GF-D8 (cell line): ENCODE data around the gene GTF2F2.

Experiments
- DNase-seq: peaks from one replicate; lab custom pipeline; 2025; lab: John Stamatoyannopoulos, UW

GTF2F2 gene

DNA sequence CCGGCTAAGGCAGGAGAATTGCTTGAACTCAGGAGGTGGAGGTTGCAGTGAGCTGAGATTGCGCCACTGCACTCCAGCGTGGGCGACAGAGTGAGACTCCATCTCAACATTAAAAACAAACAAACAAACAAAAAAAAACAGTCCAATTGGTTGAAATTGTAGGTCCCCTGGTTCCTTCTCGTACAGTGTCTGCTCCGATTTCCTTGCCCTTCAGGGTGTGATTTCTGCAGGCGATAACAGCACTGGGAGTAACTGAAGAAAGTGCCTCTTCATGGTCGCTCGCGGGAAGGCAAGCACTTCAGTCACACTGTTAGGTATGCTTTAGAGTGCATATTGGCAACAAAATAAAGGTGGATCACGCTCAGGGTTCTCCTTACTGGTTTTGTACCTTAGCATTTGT is 181.0 kb downstream of the GTF2F2 start:
- DNase-seq = no peak

DNA sequence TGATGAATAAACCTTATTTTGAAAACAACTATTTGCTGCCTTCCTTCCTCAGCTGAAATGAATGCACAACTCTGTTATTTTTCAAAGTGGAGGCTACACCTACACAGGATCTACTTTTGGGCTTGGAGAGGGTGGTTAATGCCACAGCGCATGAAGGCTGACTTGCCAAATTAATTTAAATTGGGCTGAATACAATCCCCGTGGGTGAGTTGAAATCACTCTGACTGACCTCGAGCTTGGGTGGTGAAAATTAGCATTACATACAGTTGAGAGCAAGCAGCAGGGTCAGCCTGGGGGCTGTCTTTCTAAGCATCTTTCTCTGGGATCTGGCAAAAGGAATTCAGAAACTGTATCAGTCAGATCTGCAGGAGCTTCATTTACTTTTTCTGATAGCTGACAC is 182.2 kb downstream of the GTF2F2 start:
- no peak for DNase-seq

DNA sequence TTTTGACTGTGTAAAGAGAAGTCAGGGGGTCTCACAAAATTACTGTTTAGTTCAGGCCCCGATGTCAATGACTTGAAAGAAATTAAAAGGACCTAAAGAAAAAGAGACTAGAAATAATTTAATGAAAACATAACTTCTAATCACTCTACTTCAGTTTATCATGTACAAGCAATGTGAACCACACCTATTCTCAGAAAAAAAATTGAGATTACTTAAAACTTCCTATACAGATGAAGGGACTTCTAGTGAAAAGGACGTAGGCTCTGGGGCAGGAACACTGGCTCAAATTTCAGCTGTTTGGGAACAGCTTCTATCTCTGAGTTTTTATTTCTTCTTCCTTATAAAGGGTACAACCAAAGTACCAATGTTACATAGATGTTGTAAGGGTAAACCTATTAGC is 182.7 kb downstream of the GTF2F2 start:
- no peak for DNase-seq

DNA sequence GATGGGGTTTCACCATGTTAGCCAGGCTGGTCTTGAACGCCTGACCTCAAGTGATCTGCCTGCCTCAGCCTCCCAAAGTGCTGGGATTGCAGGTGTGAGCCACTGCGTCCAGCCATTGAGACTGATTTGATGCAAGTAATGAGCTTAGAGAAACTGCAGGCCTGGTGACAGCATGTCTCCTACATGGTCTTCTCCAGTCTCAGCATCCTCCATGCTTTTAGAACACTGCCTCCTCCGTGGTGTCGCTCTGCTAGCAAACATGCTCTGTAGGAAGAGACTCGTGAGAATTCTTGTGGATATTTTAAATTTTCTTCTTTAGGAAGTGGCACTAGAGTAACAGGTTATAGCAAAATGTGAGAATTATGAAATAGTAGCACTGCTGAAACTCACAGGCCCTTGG is 183.6 kb downstream of the GTF2F2 start:
- DNase-seq = no peak

DNA sequence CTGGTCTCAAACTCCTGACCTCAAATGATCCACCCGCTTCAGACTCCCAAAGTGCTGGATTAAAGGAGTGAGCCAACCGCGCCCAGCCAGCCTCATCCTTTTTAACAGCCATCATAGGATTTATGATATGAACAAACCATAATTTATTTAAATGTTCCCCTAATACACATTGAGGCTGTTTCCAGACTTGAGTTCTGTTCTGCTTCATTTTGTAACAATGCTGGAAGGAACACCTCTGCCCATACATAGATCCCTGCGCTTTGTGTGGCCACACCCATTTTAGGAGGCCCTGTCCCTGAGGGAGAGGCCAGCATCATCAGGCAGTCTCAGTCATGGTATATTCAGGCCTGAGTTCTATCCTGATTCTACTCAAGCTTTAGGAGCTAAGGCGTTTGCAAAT is 184.8 kb downstream of the GTF2F2 start:
- DNase-seq = no peak

DNA sequence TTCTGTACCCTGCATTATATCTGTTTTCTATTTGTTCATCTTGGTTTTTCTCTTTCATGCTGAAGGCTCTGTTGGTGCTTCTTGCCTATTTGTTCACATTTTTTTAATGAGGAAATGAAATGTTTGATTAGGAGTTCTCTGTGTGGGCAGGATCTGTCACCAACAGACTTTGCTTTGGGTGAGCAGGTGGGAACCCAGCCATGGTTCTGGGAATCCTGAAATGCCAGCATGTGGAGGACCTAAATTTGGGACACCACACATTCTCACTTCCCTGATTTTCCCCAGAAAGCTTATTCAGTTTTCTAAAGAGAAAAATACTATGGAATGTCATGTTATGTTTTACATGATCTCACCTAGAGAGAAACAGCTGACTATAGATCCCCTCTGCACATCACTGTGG is 186.7 kb downstream of the GTF2F2 start:
- no peak for DNase-seq

DNA sequence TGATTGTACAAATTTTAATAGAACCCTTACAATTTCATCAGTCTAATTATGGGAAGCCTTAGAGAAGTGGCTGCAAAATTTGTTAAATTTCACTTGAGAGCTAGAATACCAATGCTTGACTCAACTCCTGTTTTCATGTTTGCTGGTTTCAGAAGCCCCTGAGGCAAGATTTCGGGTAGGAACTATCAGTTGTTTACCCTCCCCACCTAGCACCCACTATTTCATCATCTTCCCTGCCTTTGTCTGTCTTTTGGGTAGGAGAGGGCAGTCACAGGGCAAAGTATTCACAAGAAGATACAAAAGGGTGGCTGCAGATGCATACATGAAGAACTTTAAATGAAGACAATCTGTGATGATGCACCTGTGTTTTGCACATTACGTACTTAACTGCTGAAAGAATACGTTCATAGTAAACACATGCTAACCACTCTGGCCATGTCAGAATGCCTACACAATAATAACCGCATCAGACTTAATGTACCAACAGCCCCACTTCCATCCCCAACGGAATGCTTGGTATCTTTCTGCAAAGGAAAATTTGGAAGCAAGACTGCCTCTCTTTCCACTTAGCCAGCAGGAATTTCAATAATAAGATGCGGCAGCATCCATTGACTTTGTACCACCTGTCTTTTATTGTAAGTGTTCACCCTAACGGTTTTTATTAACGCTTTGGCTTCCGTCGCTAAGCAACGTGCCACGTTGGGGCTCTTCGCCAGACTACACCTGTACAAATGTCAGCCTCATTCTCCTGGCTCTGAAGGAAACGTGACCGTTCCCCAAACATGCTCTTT is 190.2 kb downstream of the GTF2F2 start:
- DNase-seq = no peak

DNA sequence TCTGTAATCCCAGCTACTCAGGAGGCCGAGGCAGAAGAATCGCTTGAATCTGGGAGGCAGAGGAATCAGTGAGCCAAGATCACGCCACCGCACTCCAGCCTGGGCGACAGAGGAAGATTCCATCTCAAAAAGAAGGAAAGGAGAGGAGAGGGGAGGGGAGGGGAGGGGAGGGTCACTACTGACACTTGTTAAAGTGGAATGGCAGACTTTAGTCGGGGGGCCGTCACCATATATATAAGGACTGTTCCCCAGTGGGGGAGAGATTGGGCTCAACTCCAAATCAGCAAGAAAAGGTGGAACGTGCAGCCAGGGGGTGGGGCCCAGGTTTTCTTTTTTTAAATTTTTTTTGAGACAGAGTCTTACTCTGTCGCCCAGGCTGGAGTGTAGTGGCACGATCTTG is 194.5 kb downstream of the GTF2F2 start:
- DNase-seq = no peak

DNA sequence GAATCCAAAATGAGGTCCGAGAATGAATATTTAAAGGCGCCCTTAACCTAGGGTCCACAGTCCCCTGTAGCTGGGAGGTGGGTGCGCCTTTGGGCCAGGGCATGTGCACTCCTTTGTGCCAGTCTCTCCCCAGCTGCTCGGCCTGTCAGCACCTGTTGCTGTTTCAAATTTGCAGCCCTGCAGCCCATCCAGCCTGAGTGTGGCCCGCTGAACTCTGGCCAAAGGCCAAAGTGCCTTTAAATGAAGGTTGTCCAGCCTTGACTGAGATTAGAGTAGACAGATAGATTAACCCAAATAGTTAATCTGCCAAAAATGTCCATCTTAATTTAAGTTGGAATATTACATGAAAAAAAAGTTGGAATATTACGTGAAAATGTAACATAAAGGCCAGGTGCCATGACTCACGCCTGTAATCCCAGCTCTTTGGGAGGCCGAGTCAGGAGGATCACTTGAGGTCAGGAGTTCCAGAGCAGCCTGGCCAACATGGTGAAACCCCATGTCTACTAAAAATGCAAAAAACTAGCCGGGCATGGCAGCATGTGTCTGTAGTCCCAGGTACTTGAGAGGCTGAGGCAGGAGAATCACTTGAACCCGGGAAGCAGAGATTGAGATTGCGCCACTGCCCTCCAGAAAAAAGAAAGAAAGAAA is 195.3 kb downstream of the GTF2F2 start:
- no peak for DNase-seq

DNA sequence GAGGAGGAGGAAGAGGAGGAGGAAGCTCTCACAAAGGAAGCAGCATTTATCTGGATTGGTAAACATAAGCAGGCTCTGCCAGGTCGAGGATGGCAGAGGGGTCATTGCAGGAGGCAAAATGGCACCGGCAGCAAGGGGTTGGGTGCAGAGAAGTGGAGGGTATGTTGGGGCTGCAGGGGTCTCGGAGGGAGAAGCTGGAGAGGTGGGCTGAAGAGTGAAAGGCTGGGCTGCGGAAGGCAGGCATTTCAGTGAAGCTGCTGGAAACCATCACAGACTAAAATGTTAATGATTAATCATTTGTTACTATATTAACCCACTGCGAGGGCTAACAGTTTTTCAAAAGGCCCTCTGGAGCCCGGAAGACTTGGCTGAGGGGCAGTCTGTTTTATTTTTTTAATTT is 196.0 kb downstream of the GTF2F2 start:
- no peak for DNase-seq

DNA sequence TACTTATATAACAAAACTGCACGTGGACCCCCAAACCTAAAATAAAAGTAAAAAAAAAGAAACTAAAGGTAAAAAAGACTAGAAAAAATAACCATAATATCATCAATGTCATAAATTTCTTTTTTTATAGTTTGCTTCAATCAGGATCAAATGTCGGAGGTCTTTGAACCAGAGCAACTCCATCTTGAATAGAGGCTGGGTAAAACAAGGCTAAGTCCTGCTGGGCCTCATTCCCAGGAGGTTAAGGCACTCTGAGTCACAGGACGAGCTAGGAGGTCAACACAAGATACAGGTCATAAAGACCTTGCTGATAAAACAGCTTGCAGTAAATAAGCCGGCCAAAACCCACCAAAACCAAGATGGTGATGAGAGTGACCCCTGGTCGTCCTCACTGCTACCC is 196.7 kb downstream of the GTF2F2 start:
- no peak for DNase-seq

DNA sequence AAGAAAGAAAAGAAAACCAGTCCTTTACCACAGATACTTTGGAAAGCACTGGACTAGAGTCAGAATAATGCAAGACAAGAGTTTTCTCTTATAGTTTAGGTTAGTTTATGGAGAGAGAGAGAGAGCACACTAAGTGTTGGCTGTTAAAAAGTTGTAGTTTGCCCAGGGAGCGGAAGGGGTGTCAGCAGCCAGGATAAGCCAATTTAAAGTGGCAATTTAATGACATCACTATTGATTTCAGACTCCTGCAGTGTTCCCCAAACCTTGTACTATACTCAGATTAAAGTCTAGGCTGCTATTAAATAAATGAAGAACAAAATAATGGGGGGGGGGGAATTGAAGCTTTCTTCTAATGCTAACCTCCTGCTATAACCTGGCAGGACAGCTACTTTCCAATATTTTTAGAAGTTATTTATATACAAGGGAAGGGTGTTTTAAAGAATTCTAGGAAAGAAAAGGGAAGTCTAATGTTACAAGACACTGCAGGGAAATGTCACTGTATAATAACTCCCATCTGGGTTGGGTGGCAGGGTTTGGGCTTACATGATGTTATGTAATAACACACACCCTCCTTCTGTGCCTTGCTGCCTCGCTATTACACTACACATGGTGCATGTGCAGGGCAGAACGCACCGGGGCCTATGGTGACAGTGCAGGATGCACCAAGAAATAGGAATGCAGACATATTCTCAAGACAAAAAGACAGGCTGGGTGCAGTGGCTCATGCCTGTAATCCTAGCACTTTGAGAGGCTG is 200.7 kb downstream of the GTF2F2 start:
- DNase-seq = peak; percentile 97

DNA sequence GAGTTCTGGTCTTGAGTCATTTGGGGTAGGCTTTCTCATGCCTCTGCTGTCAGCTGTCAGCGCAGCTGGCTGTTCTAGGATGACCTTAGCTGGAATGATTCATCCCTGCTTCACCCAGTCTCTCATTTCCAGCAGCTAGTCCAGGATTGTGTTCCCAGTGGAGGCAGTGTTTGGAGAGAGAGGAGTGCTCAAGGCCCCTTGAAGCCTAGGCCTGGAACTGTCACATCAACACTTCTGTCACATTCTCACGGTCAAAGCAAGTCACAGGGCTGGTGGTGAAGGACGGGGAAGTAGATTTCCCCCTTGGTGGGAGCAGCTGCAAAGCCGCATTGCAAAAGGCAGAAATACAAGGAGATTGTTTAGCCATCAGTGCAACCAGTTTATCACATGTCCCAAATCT is 205.5 kb downstream of the GTF2F2 start:
- DNase-seq = peak; percentile 21

DNA sequence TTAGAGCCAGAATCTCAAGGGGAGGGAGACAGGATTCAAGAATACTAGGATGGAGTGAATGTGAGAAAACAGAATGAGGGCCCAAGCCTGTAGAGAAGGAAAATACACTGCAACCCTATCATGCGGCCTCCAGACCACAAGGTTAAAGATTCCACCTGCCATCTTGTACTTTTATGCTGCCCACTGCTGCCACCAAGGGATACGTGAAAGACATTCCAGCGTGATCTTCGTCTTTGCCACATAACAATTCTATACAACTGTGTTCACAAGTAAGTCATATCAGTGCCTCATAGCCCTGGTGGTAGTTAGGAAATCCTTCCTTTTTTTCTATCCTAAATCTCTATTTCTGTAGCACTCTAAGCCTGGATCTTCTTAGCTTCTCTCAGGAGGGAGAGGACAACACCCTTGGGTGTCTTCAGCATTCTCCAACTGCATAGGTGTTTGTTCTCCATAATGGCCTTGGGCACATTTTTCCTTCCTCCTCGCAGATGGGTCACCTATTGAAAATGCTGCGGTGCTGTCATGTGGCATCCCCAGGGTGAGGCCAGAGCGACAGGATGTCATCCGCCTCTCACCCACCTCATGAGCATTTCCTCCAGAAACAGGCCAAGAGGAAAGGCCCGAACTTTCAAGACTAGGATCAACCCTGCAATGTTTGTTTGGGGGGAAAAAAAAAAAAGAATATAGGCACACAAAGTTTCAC is 207.1 kb downstream of the GTF2F2 start:
- no peak for DNase-seq

DNA sequence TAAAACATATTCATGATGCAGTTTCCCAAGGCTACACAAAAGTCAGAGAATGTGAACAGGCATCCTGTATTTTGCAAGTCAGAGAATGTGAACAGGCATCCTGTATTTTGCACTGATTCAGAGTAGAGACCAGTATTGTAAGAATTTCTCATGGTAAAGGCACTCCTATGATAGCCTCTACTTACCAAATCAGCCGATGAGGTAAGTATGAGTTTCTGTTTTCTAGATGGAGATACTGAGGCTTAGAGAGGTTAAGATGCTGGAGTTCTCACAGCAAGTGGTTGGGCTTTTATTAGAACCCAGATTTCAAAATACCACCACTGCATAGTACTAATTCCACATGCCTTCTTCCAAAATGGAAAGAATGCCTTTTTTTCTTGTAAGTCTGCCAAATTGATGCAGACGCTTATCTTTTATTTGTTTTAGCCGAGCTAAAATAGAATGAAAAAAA is 208.4 kb downstream of the GTF2F2 start:
- no peak for DNase-seq

DNA sequence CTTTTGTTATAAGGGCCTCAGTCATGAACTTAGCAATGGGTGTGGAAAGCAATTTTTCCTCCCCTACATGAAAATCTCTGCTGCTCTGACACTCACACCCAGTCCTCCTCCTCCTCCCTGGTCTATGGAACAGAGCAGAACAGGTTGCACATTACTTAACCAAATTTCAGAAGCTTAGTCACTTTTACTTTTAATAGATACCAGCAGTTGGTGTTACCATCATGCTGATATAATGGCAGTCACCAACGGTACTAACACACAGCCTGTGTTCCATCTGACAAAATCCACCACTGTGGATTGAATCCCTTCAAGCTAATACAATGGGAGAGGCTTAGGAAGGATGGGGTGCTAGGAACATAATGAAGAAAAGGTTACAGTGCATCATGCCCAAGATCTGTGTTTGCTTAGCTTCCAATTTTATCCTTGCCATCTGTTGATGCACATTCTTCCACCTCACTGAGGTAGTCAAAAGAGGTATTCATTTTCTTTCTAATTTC is 210.9 kb downstream of the GTF2F2 start:
- DNase-seq = peak; percentile 5

DNA sequence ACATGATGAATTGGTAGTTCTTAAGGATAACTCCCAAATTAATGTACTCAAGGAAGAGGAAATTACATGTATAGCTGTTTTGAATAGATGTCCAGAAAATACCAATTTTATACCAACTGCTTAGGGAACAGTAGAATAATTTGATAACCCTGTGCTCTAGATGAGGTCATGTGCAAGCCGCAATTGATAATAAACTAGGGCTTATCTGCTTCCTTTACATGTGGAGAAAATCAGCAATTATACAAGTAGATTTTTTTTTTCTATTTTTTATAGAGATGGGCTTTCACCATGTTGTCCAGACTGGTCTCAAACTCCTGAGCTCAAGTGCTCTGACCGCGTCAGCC is 211.4 kb downstream of the GTF2F2 start:
- no peak for DNase-seq

DNA sequence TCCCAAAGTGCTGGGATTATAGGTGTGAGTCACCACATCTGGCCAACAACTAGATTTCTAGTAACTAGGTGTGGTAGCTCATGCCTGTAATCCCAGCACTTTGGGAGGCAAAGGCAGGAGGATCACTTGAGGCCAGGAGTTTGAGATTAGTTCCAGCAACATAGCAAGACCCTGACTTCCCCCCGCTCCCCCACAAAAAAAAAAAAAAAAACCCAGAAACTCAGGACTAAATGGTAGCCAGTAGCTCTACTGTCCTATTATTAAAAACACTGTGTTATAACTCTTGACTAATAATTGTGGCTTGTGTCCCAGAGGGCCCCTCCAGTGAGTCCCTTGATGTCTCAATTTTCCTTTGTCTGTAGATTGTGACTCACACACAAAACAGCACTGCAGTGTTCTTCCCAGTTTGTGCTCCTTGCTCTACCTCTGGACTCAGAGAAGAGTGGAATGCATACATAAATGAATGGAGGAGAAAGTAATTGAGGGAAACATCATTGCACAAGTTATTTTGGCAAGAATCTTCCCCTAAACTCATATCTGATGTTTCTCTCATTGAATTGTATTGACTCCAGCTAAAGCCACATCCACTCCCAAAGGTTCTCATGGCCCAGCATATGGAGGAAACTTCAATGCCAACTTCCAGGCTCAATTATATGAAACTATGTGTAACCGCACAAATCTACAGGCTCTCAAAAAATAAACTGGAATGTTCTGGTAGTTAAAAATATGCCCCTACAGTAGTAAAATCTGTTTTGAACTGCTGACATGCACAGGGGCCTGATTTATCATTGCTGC is 211.9 kb downstream of the GTF2F2 start:
- DNase-seq = no peak

DNA sequence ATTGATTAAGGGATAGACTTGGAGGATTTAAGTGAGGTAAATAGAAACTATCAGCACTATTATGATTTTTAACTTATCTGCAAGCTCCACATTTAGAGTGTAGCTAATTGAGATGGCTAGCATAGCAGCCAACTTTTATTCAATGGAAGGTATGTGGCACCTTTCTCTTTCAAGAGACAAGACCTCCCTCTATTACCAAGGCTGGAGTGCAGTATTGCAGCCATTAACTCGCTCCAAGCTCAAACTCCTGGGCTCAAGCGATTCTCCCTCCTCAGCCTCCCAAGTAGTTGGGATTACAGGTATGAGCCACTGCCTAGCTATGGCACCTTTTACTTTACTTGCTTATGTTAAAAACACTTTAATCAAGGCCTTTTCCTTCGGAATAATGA is 212.5 kb downstream of the GTF2F2 start:
- DNase-seq = no peak

DNA sequence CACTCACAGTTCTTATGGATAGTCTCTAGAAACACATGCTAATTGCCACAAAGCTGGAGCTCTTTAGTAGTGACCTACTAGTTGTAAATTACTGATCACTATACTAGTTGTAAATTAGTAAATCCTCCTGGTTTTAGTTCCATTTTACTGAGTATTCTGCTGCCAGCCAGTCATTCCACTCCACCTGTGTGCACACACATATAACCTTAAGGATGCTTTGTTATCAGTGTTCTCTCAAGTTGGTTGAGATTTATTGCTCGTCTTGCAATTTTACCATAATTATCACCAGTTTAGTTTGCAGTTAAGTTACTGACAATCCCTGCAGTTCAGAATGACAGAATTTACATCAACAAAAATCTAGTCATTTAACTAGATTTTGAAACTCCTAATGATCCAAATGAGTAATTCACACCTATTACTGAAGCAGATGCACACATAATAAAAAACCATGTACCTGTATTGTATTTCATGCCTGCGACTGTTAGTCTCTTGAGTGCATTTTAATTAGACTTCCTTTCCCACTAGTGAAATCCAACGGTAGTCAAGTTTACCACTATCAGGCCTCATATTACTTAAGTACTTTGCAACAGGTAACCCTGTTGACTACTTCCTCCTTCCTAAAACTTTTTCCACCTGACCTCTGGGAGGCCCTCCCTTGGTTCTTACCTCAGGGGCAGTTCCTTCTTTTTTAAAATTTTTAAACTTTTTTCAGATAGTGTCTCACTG is 213.1 kb downstream of the GTF2F2 start:
- peak; percentile 35 for DNase-seq
